Nephron (organoid): ENCODE results near the gene LAMB3.
"Not testable (repeated sequence)": the region's sequence is repeated elsewhere in the genome, so short reads cannot be mapped to it uniquely, and the experiment has no call there.

ENCODE experiments used
- H3K27ac Mint-ChIP-seq, 3 experiments: 2 replicates each; pipeline ENCODE4 v1.8.0; 2020; ENCODE audit warnings: mixed read lengths in 3 of 3, mild to moderate bottlenecking in 2 of 3, moderate library complexity in 1 of 3
- H3K27me3 Mint-ChIP-seq: 2 replicates; pipeline ENCODE4 v1.8.0; 2021; ENCODE audit warnings: low read depth, mild to moderate bottlenecking, moderate library complexity, mixed read lengths
- H3K36me3 Mint-ChIP-seq: 2 replicates; pipeline ENCODE4 v1.8.0; 2020; ENCODE audit warnings: low read depth, mixed read lengths
- H3K4me1 Mint-ChIP-seq: 2 replicates; pipeline ENCODE4 v1.8.0; 2020; ENCODE audit warnings: mixed read lengths
- H3K4me3 Mint-ChIP-seq, 3 experiments: 2 replicates each; pipeline ENCODE4 v1.8.0; 2020; ENCODE audit warnings: mild to moderate bottlenecking in 3 of 3, mixed read lengths in 3 of 3, moderate library complexity in 2 of 3
- H3K9me3 Mint-ChIP-seq: 2 replicates; pipeline ENCODE4 v1.8.0; 2020; ENCODE audit warnings: mixed read lengths
- TF ChIP-seq, protein P1 (sequence below), 3 experiments: fragments of 200-600 bp; sonication (generic); IDR thresholded peaks; one replicate each; pipeline ENCODE4 v1.5.0; 2021; ENCODE audit warnings: antibody characterized with exemption in 3 of 3; ENCODE audit not compliant: unreplicated experiment in 3 of 3

Gene LAMB3

DNA sequence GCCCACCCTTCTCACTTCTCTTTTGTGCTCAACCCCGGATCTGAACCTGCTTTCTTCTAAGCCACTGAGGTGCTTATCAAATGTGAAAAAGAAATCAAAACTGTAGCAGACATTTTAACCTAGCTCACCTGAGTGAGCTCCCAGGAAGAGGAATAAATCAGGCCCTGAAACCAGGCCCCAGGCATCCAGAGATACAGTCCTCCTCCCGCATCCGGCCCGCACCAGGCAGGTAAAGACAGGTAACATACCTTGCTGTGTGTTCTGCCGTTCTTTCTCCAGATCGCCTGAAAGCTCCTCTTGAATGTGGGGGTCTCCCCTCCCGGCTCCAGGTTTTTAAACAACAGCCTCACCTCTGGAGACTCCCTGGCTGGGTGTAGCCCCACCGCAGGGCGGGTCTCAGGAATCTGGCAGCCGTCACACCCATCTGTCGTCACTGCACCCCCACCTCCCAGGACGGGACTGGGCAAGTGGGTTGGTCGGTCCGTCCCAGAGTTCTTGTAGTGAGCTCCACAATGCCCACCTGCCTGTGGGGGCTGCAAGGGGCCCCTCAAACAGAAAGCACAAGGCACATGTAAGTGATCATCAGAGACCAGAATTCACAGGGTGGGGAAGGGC, at the start of gene LAMB3:
LAMB3 (minus strand) TSS at position 305 of the 615 bp plus-strand sequence. CDS start 1,481 bp downstream, outside the sequence.
- TF ChIP-seq, protein P1, sequence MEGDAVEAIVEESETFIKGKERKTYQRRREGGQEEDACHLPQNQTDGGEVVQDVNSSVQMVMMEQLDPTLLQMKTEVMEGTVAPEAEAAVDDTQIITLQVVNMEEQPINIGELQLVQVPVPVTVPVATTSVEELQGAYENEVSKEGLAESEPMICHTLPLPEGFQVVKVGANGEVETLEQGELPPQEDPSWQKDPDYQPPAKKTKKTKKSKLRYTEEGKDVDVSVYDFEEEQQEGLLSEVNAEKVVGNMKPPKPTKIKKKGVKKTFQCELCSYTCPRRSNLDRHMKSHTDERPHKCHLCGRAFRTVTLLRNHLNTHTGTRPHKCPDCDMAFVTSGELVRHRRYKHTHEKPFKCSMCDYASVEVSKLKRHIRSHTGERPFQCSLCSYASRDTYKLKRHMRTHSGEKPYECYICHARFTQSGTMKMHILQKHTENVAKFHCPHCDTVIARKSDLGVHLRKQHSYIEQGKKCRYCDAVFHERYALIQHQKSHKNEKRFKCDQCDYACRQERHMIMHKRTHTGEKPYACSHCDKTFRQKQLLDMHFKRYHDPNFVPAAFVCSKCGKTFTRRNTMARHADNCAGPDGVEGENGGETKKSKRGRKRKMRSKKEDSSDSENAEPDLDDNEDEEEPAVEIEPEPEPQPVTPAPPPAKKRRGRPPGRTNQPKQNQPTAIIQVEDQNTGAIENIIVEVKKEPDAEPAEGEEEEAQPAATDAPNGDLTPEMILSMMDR (IDR thresholded peaks at IDR 0.05; ENCODE audit: unreplicated experiment in 3 of 3) = no peak
- Mint-ChIP-seq H3K36me3 (no peaks in the 10 kb centered on the region), H3K4me3 (no peak within 1 kb of the TSS), H3K27ac (peak within 1 kb of the TSS; percentile 60 to 90 (median 83)), H3K27me3 (peaks cover 4% of the 10 kb centered on the region), H3K4me1 (peaks cover 61% of the 10 kb centered on the region), H3K9me3 (no peaks in the 10 kb centered on the region)

DNA sequence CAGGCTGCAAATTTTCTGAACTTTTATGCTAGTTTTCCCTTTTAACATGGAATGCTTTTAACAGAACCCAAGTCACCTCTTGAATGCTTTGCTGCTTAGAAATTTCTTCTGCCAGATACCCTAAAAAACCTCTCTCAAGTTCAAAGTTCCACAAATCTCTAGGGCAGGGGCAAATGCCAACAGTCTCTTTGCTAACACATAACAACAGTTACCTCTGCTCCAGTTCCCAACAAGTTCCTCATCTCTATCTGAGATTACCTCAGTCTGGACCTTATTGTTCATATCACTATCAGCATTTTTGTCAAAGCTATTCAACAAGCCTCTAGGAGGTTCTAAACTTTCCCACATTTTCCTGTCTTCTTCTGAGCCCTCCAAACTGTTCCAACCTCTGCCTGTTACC, 48.5 kb upstream of the LAMB3 start:
- peaks cover 27% of the 10 kb centered on the region for H3K4me1 Mint-ChIP-seq
- H3K27ac Mint-ChIP-seq = not testable (repeated sequence)

DNA sequence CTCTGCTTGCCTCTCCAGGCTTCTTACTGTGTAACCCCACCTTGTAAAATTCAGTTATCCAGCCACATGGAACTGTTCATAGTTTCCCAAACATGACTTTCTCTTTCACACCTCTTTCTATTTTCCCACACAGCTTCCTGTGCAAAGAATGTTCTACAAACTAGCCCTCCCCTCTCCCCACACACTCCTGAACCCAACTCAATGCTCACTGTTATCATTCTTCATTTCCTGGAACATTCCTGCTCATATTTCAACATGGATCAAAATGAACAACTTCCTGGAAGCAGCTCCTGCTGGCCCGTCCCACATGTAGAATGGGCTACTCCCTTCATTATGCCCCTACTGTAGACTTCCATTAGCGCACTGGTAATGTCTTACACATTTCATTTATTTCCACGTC, 44.9 kb upstream of the LAMB3 start:
- no peak overlapping the region for H3K4me3 Mint-ChIP-seq
- peaks cover 28% of the 10 kb centered on the region for H3K4me1 Mint-ChIP-seq
- H3K27me3 Mint-ChIP-seq = peaks cover 25% of the 10 kb centered on the region
- TF ChIP-seq, protein P1 (IDR thresholded peaks at IDR 0.05; ENCODE audit: unreplicated experiment in 3 of 3) = no peak
- H3K27ac Mint-ChIP-seq = peak overlapping the region in 1 of 3 experiments; percentile 24
- no peaks in the 10 kb centered on the region for H3K36me3 Mint-ChIP-seq
- no peaks in the 10 kb centered on the region for H3K9me3 Mint-ChIP-seq

More for the DNA sequence above, 48.5 kb upstream of the LAMB3 start:
- not testable (repeated sequence) for H3K9me3 Mint-ChIP-seq, H3K4me3 Mint-ChIP-seq, H3K36me3 Mint-ChIP-seq
- peaks cover 12% of the 10 kb centered on the region for H3K27me3 Mint-ChIP-seq

DNA sequence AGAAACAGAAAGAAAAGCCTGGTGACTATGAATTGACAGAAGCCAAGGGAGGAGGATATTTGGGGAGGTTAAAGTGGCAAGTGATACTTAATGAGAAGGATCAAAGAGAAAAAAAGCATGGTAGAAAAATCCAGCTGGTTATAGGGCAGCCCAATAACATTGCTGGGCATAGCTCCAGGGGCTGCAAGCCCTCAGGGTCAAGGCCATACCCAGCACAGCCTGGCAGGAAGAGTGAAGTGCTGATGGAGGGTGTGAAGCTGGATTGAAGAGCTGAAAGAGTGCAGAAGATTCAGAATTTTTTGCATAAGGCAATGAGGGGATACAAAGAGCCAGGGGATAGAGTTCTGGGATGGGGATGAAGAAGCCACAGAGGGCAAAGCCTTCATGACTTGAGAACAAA, 44.4 kb upstream of the LAMB3 start:
- Mint-ChIP-seq H3K9me3 (no peaks in the 10 kb centered on the region), H3K4me3 (no peak overlapping the region), H3K4me1 (peaks cover 28% of the 10 kb centered on the region), H3K27me3 (peaks cover 25% of the 10 kb centered on the region), H3K36me3 (no peaks in the 10 kb centered on the region), H3K27ac (no peak overlapping the region)
- TF ChIP-seq, protein P1 (IDR thresholded peaks at IDR 0.05; ENCODE audit: unreplicated experiment in 3 of 3) = no peak

DNA sequence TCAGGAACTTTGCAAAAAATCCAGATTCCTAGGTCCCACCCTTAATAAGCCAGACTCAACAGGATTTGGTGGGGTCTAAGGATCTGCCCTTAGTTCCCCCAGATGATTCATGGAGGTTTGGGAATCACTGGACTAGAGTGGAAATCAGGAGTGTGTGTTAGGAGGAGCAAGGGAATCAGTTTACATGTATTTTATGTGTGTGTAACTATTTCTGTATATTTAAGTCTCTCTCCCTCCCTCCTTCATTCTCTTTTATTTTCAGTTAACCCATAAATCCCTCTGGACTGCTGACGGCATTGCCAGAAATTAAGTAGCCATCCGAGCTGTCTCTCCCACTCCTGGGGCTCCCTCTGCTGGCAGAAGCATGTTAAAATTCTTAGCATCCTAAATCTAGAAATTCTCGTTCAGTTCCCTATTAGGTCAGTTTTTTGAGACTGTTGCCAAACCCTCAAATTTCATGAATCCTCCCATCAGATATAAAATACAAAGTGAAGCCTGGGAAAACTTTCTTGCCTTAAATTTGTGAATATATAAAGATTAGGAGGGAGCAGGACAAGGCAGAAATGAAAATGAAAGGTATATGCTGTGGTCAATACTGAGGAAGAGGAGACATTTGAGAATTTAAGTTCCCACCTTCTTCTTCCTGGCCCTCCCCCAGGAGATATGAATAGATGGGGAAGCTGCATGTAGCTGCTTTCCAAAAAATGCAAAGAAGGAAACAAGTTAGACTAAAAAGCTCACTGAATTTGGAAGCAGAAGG, 40.7 kb upstream of the LAMB3 start:
- Mint-ChIP-seq H3K9me3 (no peaks in the 10 kb centered on the region), H3K36me3 (no peaks in the 10 kb centered on the region), H3K27ac (peak overlapping the region; percentile 37 to 66 (median 63)), H3K4me1 (peaks cover 47% of the 10 kb centered on the region), H3K27me3 (peaks cover 22% of the 10 kb centered on the region), H3K4me3 (no peak overlapping the region)
- TF ChIP-seq, protein P1 (IDR thresholded peaks at IDR 0.05; ENCODE audit: unreplicated experiment in 3 of 3) = peak; percentile 85 to 90 (median 89)

DNA sequence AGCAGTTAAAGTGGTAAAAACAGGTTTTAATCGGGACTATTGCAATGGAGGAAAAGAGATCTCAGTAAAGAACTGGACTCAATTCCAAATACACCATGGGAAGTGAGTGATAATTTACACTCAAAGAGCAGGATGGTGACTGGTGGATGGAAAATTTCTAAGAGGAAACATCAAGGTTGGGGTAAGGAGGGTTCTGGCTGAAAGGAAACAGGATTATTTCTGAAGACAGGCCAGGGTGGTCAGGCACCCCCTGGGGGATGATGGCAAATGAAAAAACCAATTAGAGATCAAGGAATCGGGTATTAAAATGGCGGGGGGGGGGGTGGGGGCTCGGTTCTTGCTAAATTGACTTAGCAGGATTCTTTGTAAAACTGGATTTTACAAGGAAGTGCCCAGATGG, 40.1 kb upstream of the LAMB3 start:
- no peak overlapping the region for H3K4me3 Mint-ChIP-seq
- H3K27ac Mint-ChIP-seq = peak overlapping the region in 2 of 3 experiments; percentile 30 to 66
- peaks cover 52% of the 10 kb centered on the region for H3K4me1 Mint-ChIP-seq
- peaks cover 22% of the 10 kb centered on the region for H3K27me3 Mint-ChIP-seq
- TF ChIP-seq, protein P1 (IDR thresholded peaks at IDR 0.05; ENCODE audit: unreplicated experiment in 3 of 3) = no peak
- no peaks in the 10 kb centered on the region for H3K9me3 Mint-ChIP-seq
- no peaks in the 10 kb centered on the region for H3K36me3 Mint-ChIP-seq
